Endothelial cell of umbilical vein (primary cell): Measurements from ENCODE around the gene DIP2C. TPM values are rescaled to one million over a fixed set of nuclear protein-coding genes. Genes with fewer than 3 reads are reported as not detected.

Source experiments
- BruUV-seq: library from RNA; stranded (reverse); fragments of 400-500 nt; replicated peaks from 2 replicates; lab custom pipeline; 2021; lab: Mats Ljungman, UMichigan
- CTCF ChIA-PET: fragments of 300-600, 350-600 bp; sonication (Branson Sonifier 250); formaldehyde crosslinking; loops from one replicate; lab custom pipeline; 2021; ENCODE audit warnings: antibody characterized with exemption, inconsistent platforms; lab: Charles Lee
- POLR2A ChIA-PET: fragments of 300-600, 350-600 bp; sonication (Branson Sonifier 250); formaldehyde crosslinking; loops from one replicate; lab custom pipeline; 2021; ENCODE audit warnings: antibody characterized with exemption, inconsistent platforms; lab: Charles Lee
- DNase-seq: peaks from one replicate; pipeline ENCODE4 v3.0.0-alpha.2; 2011; ENCODE audit warnings: low read depth, low spot score
- FAIRE-seq: peaks from 2 replicates; lab custom pipeline; 2011; peaks lifted over from hg19 to GRCh38; lab: Jason Lieb, UNC
- H2AFZ ChIP-seq: 2 replicates; pipeline ENCODE4 v1.6.0; 2012; ENCODE audit warnings: low read depth, low read length, control low read depth, inconsistent platforms
- H3K27ac ChIP-seq: 2 replicates; pipeline ENCODE4 v1.5.1; 2011; ENCODE audit warnings: low read depth, mild to moderate bottlenecking, control low read depth, low read length, moderate library complexity; ENCODE audit not compliant: insufficient read depth
- H3K27me3 ChIP-seq, 2 experiments: 2 replicates each; pipeline versions ENCODE4 v1.6.0 to v1.6.1; 2011; ENCODE audit warnings: low read length in 2 of 2, mixed read lengths in 1 of 2; ENCODE audit not compliant: control insufficient read depth in 2 of 2, insufficient read depth in 2 of 2
- H3K36me3 ChIP-seq, 2 experiments: 2 replicates in 1 of 2; 3 replicates in 1 of 2; pipeline ENCODE4 v1.5.1; 2011; ENCODE audit warnings: low read length in 2 of 2, mild to moderate bottlenecking in 1 of 2, moderate library complexity in 1 of 2; ENCODE audit not compliant: control insufficient read depth in 2 of 2, insufficient read depth in 2 of 2; ENCODE audit errors: extremely low read depth in 1 of 2
- H3K4me1 ChIP-seq: 3 replicates; pipeline ENCODE4 v1.5.1; 2011; ENCODE audit warnings: mild to moderate bottlenecking, low read length; ENCODE audit not compliant: control insufficient read depth, insufficient read depth; ENCODE audit errors: extremely low read depth
- H3K4me2 ChIP-seq: 2 replicates; pipeline ENCODE4 v1.6.1; 2011; ENCODE audit warnings: low read length, control low read depth, mixed read lengths; ENCODE audit not compliant: insufficient read depth
- H3K4me3 ChIP-seq, 3 experiments: fragments of 200-600 bp in 1 of 3; sonication (generic), shearing (Covaris generic) in 1 of 3; replicated peaks in 1 of 3; 2 replicates each; pipeline ENCODE4 v1.5.1; 2011 to 2016; ENCODE audit warnings: control low read depth in 3 of 3, low read length in 3 of 3, mild to moderate bottlenecking in 2 of 3, inconsistent platforms in 1 of 3, low read depth in 1 of 3, moderate library complexity in 1 of 3; ENCODE audit not compliant: insufficient read depth in 1 of 3
- H3K79me2 ChIP-seq: 2 replicates; pipeline ENCODE4 v1.6.0; 2012; ENCODE audit warnings: low read length, inconsistent platforms; ENCODE audit not compliant: control insufficient read depth, insufficient read depth
- H3K9ac ChIP-seq: replicated peaks from 2 replicates; pipeline ENCODE3; 2011; ENCODE audit warnings: low read length, control low read depth; ENCODE audit not compliant: insufficient read depth; ENCODE audit errors: extremely low read depth
- H3K9me1 ChIP-seq: replicated peaks from 3 replicates; pipeline ENCODE4 v1.6.0; 2011; ENCODE audit warnings: mild to moderate bottlenecking, low read length; ENCODE audit not compliant: control insufficient read depth, insufficient read depth; ENCODE audit errors: extremely low read depth
- H3K9me3 ChIP-seq: replicated peaks from 2 replicates; pipeline ENCODE4 v1.5.1; 2012; ENCODE audit warnings: low read length, inconsistent platforms; ENCODE audit not compliant: control insufficient read depth, insufficient read depth
- H4K20me1 ChIP-seq: replicated peaks from 2 replicates; pipeline ENCODE3; 2011; ENCODE audit warnings: mild to moderate bottlenecking, low read length; ENCODE audit not compliant: control insufficient read depth, insufficient read depth; ENCODE audit errors: extremely low read depth
- CTCF ChIP-seq, 2 donors: IDR thresholded peaks; 1 replicate in 1 of 2; 2 replicates in 1 of 2; pipeline ENCODE4 v1.5.1; 2011; ENCODE audit warnings: low read length in 2 of 2, mild to moderate bottlenecking in 2 of 2, moderate library complexity in 2 of 2, control low read depth in 1 of 2, inconsistent platforms in 1 of 2, low read depth in 1 of 2; ENCODE audit not compliant: insufficient read depth in 1 of 2; ENCODE audit errors: extremely low read depth in 1 of 2
- EZH2 ChIP-seq: IDR thresholded peaks from 2 replicates; pipeline ENCODE4 v1.6.1; 2012; ENCODE audit warnings: borderline replicate concordance, low read depth, mild to moderate bottlenecking, moderate library complexity, low read length, inconsistent platforms; ENCODE audit not compliant: severe bottlenecking
- FOS ChIP-seq: IDR thresholded peaks from 2 replicates; pipeline ENCODE4 v1.6.1; 2011; ENCODE audit warnings: mild to moderate bottlenecking, low read length, moderate library complexity, borderline replicate concordance; ENCODE audit not compliant: insufficient read depth
- GATA2 ChIP-seq: IDR thresholded peaks from 2 replicates; pipeline ENCODE4 v1.7.0; 2011; ENCODE audit warnings: low read depth, mild to moderate bottlenecking, moderate library complexity, mixed read lengths, low read length; ENCODE audit not compliant: insufficient read length, insufficient read depth
- JUN ChIP-seq: IDR thresholded peaks from 2 replicates; pipeline ENCODE4 v1.6.1; 2011; ENCODE audit warnings: borderline replicate concordance, low read depth; ENCODE audit not compliant: insufficient read length, insufficient read depth
- MAX ChIP-seq: IDR thresholded peaks from 2 replicates; pipeline ENCODE4 v1.6.1; 2011; ENCODE audit not compliant: insufficient read depth, insufficient read length
- MYC ChIP-seq: IDR thresholded peaks from one replicate; pipeline ENCODE4 v1.6.1; 2011; ENCODE audit warnings: mild to moderate bottlenecking, low read depth, low read length
- POLR2A ChIP-seq: IDR thresholded peaks from 2 replicates; pipeline ENCODE4 v1.6.1; 2012; ENCODE audit warnings: low read depth, mild to moderate bottlenecking, control low read depth, low read length
- POLR2AphosphoS5 ChIP-seq: IDR thresholded peaks from 2 replicates; pipeline ENCODE4 v1.6.1; 2012; ENCODE audit warnings: low read depth, mild to moderate bottlenecking, control low read depth, low read length, moderate library complexity; ENCODE audit not compliant: insufficient read depth
- dilution Hi-C: fragments of 300-500 bp; cut with MboI; formaldehyde crosslinking; loops from one replicate; pipeline ENCODE4 v1.15.0; 2019; ENCODE audit warnings: low sequenced_read_pairs; ENCODE audit not compliant: extremely low pct_ligation_motif_present
- intact Hi-C: fragments of 100-400 bp; cut with micrococcal nuclease; formaldehyde crosslinking; loops from one replicate; pipeline ENCODE4 v1.10.0; 2022
- polyA plus RNA-seq, 4 experiments: library from polyadenylated mRNA; depleted of rRNA in 3 of 4; stranded (reverse) in 3 of 4; unstranded in 1 of 4; fragments of >200 nt; gene quantifications; 2 replicates each; pipeline versions ENCODE4 v1.2.1 to v1.2.3, GENCODE V29; 2011 to 2012; ENCODE audit warnings: missing spikeins in 1 of 4
- total RNA-seq: library from RNA; stranded (reverse); gene quantifications from 2 replicates; pipeline ENCODE4 v1.2.3, GENCODE V29; 2021

Gene DIP2C
- total and polyA plus RNA-seq, 2 donors (not counting 3 experiments of a cell fraction or from before 2014, with no cell fraction given) = 3.6 to 10.7 TPM

DNA sequence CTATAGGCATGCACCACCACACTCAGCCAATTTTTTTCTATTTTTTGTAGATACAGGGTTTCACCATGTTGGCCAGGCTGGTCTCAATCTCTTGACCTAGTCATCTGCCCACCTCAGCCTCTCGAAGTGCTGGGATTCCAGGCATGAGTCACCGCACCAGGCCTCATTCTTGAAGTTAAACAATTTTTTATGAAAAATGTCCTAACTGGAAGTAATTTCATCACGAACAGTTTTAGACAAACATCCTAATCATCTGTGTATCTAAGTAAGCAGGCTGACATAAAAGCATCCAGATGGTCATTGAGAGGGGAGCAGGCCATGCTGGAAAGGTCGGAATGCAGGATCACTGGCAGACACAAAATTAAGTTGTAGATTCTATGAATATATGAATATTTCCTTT lies 285.1 kb downstream of the DIP2C start:
- Histone ChIP-seq H3K79me2 (no peaks in the 10 kb centered on the region), H2AFZ (no peak overlapping the region), H3K4me3 (no peak overlapping the region), H3K4me2 (no peak overlapping the region), H3K9me3 (no peaks in the 10 kb centered on the region), H3K27me3 (no peaks in the 10 kb centered on the region), H3K9ac (no peak overlapping the region), H3K36me3 (no peaks in the 10 kb centered on the region), H3K9me1 (no peaks in the 10 kb centered on the region), H3K4me1 (no peaks in the 10 kb centered on the region), H4K20me1 (no peaks in the 10 kb centered on the region), H3K27ac (no peak overlapping the region)
- no peak for TF ChIP-seq POLR2A
- no peak for TF ChIP-seq JUN
- no peak for TF ChIP-seq EZH2
- no peak for TF ChIP-seq GATA2
- TF ChIP-seq POLR2AphosphoS5 = no peak
- no peak for TF ChIP-seq MAX
- no peak for TF ChIP-seq MYC
- TF ChIP-seq FOS = no peak
- no peak for TF ChIP-seq CTCF (IDR thresholded peaks at IDR 0.05; ENCODE audit: extremely low read depth in 1 of 2, insufficient read depth in 1 of 2, low read depth in 1 of 2, low read length in 2 of 2)
- FAIRE-seq = no peak
- POLR2A ChIA-PET = no interaction called here
- dilution Hi-C loops = no loop called here
- no peak for DNase-seq
- CTCF ChIA-PET = no interaction called here
- no TSS peak for BruUV-seq
- intact Hi-C loops = no loop called here
